Osteocyte (in vitro differentiated cells): ENCODE measurements around the gene PIK3C3. TPM values are rescaled to one million over a fixed set of nuclear protein-coding genes. Genes with fewer than 3 reads are reported as not detected.

Experiments
- DNase-seq: peaks from one replicate; pipeline ENCODE4 v3.0.0; 2021; ENCODE audit warnings: mixed read lengths; ENCODE audit not compliant: unreplicated experiment; ENCODE audit errors: extremely low spot score
- H3K27ac Mint-ChIP-seq: one replicate; pipeline ENCODE4 v1.8.0; 2021; ENCODE audit warnings: mild to moderate bottlenecking, mixed read lengths; ENCODE audit not compliant: unreplicated experiment
- H3K27me3 Mint-ChIP-seq: one replicate; pipeline ENCODE4 v1.8.0; 2021; ENCODE audit warnings: mixed read lengths; ENCODE audit not compliant: unreplicated experiment
- H3K36me3 Mint-ChIP-seq: one replicate; pipeline ENCODE4 v1.8.0; 2021; ENCODE audit warnings: mixed read lengths; ENCODE audit not compliant: unreplicated experiment
- H3K4me1 Mint-ChIP-seq: one replicate; pipeline ENCODE4 v1.8.0; 2021; ENCODE audit warnings: mixed read lengths; ENCODE audit not compliant: unreplicated experiment
- H3K4me3 Mint-ChIP-seq: one replicate; pipeline ENCODE4 v1.8.0; 2021; ENCODE audit warnings: mild to moderate bottlenecking, moderate library complexity, mixed read lengths; ENCODE audit not compliant: unreplicated experiment
- H3K9me3 Mint-ChIP-seq: one replicate; pipeline ENCODE4 v1.8.0; 2021; ENCODE audit warnings: mixed read lengths; ENCODE audit not compliant: unreplicated experiment
- total RNA-seq: library from RNA; stranded (reverse); gene quantifications from 2 replicates; pipeline ENCODE4 v1.2.1, GENCODE V29; 2021
- TF ChIP-seq, protein P1 (sequence below): fragments of 200-600 bp; sonication (generic); IDR thresholded peaks from 2 replicates; pipeline ENCODE4 v1.5.0; 2021; ENCODE audit warnings: antibody characterized with exemption, mild to moderate bottlenecking, moderate library complexity

PIK3C3 gene
- total RNA-seq, 1 donor from 2014 or later, result 75.1 TPM

DNA sequence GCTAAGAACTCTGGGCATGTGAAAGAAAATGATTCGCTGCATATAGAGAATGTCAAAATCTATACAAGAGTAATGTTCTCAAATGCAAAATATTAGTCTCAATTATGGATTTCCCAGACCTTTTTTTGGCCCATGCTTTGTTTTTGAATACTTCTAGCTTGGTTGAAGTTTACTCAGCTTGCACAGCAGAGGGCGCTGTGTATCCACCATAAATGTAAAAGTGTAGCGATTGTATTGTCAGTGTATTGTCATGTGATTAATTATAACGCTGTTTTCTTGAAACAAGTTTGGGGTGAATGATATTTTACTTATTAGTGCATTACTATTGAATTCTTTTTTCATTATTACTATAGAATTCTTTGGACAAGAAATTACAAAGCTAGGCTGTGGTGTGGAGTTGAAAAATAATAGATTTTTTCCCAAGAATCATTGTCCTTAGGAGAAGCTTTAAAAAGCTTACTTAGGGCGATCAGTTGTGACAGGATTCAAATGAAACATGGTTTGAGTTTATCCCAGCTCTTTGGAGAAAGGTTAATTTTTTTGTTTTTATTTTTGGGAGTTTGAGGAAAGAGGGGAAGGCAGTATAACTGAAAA, 98.3 kb downstream of the PIK3C3 start:
- no peaks in the 10 kb centered on the region for H3K27me3 Mint-ChIP-seq
- no peaks in the 10 kb centered on the region for H3K9me3 Mint-ChIP-seq
- TF ChIP-seq, protein P1, sequence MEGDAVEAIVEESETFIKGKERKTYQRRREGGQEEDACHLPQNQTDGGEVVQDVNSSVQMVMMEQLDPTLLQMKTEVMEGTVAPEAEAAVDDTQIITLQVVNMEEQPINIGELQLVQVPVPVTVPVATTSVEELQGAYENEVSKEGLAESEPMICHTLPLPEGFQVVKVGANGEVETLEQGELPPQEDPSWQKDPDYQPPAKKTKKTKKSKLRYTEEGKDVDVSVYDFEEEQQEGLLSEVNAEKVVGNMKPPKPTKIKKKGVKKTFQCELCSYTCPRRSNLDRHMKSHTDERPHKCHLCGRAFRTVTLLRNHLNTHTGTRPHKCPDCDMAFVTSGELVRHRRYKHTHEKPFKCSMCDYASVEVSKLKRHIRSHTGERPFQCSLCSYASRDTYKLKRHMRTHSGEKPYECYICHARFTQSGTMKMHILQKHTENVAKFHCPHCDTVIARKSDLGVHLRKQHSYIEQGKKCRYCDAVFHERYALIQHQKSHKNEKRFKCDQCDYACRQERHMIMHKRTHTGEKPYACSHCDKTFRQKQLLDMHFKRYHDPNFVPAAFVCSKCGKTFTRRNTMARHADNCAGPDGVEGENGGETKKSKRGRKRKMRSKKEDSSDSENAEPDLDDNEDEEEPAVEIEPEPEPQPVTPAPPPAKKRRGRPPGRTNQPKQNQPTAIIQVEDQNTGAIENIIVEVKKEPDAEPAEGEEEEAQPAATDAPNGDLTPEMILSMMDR, result peak; percentile 89
- no peak for DNase-seq
- peaks cover 16% of the 10 kb centered on the region for H3K4me1 Mint-ChIP-seq
- H3K36me3 Mint-ChIP-seq, result peaks cover 25% of the 10 kb centered on the region
- peak overlapping the region; percentile 11 for H3K27ac Mint-ChIP-seq
- H3K4me3 Mint-ChIP-seq, result peak overlapping the region; percentile 49

DNA sequence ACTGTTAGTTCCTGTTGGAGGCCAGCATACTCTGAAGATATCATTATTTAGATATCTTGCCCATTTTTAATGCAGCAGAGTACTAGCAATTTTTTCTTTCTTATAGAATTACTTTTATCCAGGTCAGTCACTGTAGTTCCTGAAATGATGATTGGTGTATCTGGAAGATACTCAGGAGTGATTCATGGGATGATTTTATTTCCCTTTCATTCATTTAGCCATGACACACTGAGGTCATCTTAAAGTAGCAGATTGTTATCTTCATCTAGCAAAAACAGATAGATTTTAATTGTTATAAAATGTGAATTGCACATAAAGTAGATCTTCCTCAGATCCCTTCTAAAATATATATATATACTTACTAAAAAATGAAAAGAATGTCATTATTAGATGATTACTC, 109.1 kb downstream of the PIK3C3 start:
- DNase-seq, result no peak
- Mint-ChIP-seq H3K4me3 (no peak overlapping the region), H3K9me3 (no peaks in the 10 kb centered on the region), H3K36me3 (peaks cover 51% of the 10 kb centered on the region), H3K27ac (no peak overlapping the region), H3K27me3 (no peaks in the 10 kb centered on the region), H3K4me1 (no peaks in the 10 kb centered on the region)
- TF ChIP-seq, protein P1, result no peak

DNA sequence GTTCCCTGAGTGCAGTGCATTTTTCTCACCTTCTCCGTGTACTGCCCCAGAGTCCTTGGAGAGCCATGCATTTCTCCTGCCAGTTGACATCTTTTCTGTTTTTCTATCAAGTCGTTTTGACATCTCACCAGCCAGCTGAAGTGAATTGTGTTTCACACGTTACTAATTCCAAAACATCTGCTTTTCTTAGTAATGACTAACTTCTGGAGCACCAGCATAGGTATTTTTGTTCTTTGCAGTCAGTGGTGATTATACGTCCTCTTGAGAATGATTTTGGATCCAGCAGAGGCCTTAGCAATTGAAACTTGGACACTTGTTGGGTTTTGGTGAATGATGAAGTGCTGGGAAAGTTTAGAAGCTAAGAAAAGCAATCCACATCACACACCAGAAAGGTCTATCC, 112.5 kb downstream of the PIK3C3 start:
- H3K9me3 Mint-ChIP-seq, result no peaks in the 10 kb centered on the region
- TF ChIP-seq, protein P1, result no peak
- H3K4me3 Mint-ChIP-seq, result no peak overlapping the region
- DNase-seq, result no peak
- H3K36me3 Mint-ChIP-seq, result peaks cover 55% of the 10 kb centered on the region
- H3K27ac Mint-ChIP-seq, result no peak overlapping the region
- no peaks in the 10 kb centered on the region for H3K4me1 Mint-ChIP-seq
- no peaks in the 10 kb centered on the region for H3K27me3 Mint-ChIP-seq

DNA sequence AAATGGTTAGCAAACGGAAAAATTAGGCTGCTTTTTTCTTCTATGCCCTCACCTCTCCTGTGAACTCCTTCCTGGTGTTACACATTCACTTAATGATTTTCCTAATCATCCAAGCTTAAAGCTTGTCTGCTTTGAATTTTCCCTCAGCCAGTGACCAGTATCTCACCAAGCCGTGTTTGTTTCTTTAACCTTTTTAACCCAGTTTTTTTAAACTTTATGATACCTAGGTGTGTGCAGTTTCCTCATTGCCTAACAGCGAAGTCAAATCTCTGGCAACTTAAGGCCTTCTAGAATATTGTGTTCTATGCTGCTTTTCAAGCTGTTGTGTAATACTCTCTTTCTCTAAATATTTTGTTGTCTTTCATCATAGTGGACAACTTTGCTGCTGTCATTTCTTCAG, 113.0 kb downstream of the PIK3C3 start:
- Mint-ChIP-seq H3K9me3 (no peaks in the 10 kb centered on the region), H3K4me1 (no peaks in the 10 kb centered on the region), H3K27ac (no peak overlapping the region), H3K36me3 (peaks cover 55% of the 10 kb centered on the region), H3K27me3 (no peaks in the 10 kb centered on the region), H3K4me3 (no peak overlapping the region)
- DNase-seq, result no peak
- TF ChIP-seq, protein P1, result no peak

DNA sequence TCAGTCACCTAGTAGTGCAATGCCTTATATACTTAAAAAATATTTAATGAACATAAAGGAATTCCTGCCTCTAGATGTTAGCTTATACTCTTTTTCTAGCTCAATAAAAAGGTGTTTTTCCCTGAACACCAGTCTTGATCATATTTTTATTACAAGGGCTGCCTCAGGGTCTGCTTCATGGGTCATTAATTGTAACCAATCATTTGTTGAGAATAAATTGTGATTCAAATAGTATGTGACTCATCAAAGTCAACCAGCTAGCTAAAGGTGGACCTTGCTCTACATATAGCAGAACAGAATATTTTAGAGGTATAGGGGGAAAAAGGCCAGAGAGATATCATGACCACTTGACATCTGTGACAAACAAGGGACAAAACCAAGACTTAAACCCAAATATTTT, 114.0 kb downstream of the PIK3C3 start:
- peaks cover 62% of the 10 kb centered on the region for H3K36me3 Mint-ChIP-seq
- no peak overlapping the region for H3K4me3 Mint-ChIP-seq
- no peaks in the 10 kb centered on the region for H3K27me3 Mint-ChIP-seq
- no peaks in the 10 kb centered on the region for H3K9me3 Mint-ChIP-seq
- TF ChIP-seq, protein P1, result no peak
- H3K4me1 Mint-ChIP-seq, result no peaks in the 10 kb centered on the region
- DNase-seq, result no peak
- no peak overlapping the region for H3K27ac Mint-ChIP-seq
